Bronchial epithelial cell (primary cell): ENCODE results near the gene PPP2R1B. TPM values are rescaled to one million over a fixed set of nuclear protein-coding genes. Genes with fewer than 3 reads are reported as not detected.
A peak's percentile ranks its signal among the peaks of the same experiment; 100 is the strongest.

Experiments used
- DNase-seq: peaks from one replicate; pipeline ENCODE4 v3.0.0-alpha.2; 2010; ENCODE audit warnings: low read depth
- FAIRE-seq: peaks from 2 replicates; lab custom pipeline; 2011; peaks lifted over from hg19 to GRCh38; lab: Jason Lieb, UNC
- H3K27me3 ChIP-seq: 2 replicates; pipeline ENCODE4 v1.5.1; 2011; ENCODE audit warnings: low read length; ENCODE audit not compliant: control insufficient read depth, insufficient read depth
- H3K36me3 ChIP-seq: 2 replicates; pipeline ENCODE4 v1.5.1; 2011; ENCODE audit warnings: low read length; ENCODE audit not compliant: control insufficient read depth, insufficient read depth
- H3K4me3 ChIP-seq: 2 replicates; pipeline ENCODE4 v1.5.1; 2011; ENCODE audit warnings: mild to moderate bottlenecking, low read depth, low read length, control low read depth
- total RNA-seq: library from RNA; depleted of rRNA; stranded (reverse); fragments of >200 nt; gene quantifications from 2 replicates; pipeline ENCODE4 v1.2.1, GENCODE V29; 2014
- TF ChIP-seq, protein P1 (sequence below): IDR thresholded peaks from 2 replicates; pipeline ENCODE4 v1.5.1; 2011; ENCODE audit warnings: mild to moderate bottlenecking, moderate library complexity, low read length, control low read depth, inconsistent platforms; ENCODE audit not compliant: insufficient read depth, severe bottlenecking

The PPP2R1B gene
- total RNA-seq, 1 donor from 2014 or later: 26.1 TPM

DNA sequence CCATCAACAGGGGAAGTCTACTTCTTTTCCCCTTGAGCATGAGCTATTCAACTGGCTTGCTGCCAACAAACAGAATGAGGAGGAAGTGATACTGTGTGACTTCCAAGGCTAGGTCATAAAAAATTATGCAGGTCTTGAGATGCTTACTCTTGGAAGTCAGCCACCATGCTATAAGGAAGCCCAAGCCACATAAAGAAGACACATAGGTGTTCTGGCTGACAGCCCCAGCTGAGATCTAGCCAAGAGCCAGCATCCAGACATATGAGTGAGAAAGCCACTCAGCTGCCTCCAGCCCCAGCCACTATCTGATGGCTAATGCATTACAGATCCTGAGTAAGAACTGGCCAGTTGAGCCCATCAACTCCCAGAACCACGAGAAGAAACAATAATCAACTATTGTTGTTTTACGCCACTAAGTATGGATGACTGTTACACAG is 31.0 kb upstream of the PPP2R1B start:
- Histone ChIP-seq H3K27me3 (no peaks in the 10 kb centered on the region), H3K36me3 (peaks cover 1% of the 10 kb centered on the region), H3K4me3 (no peak overlapping the region)
- FAIRE-seq (no peak), DNase-seq (peak; percentile 69)
- TF ChIP-seq, protein P1, sequence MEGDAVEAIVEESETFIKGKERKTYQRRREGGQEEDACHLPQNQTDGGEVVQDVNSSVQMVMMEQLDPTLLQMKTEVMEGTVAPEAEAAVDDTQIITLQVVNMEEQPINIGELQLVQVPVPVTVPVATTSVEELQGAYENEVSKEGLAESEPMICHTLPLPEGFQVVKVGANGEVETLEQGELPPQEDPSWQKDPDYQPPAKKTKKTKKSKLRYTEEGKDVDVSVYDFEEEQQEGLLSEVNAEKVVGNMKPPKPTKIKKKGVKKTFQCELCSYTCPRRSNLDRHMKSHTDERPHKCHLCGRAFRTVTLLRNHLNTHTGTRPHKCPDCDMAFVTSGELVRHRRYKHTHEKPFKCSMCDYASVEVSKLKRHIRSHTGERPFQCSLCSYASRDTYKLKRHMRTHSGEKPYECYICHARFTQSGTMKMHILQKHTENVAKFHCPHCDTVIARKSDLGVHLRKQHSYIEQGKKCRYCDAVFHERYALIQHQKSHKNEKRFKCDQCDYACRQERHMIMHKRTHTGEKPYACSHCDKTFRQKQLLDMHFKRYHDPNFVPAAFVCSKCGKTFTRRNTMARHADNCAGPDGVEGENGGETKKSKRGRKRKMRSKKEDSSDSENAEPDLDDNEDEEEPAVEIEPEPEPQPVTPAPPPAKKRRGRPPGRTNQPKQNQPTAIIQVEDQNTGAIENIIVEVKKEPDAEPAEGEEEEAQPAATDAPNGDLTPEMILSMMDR: no peak

GRCh38 chr11:111796696-111797095 is 30.5 kb upstream of the PPP2R1B start:
- Histone ChIP-seq H3K36me3 (peaks cover 1% of the 10 kb centered on the region), H3K4me3 (no peak overlapping the region), H3K27me3 (no peaks in the 10 kb centered on the region)
- TF ChIP-seq, protein P1: no peak
- DNase-seq (no peak), FAIRE-seq (no peak)

DNA sequence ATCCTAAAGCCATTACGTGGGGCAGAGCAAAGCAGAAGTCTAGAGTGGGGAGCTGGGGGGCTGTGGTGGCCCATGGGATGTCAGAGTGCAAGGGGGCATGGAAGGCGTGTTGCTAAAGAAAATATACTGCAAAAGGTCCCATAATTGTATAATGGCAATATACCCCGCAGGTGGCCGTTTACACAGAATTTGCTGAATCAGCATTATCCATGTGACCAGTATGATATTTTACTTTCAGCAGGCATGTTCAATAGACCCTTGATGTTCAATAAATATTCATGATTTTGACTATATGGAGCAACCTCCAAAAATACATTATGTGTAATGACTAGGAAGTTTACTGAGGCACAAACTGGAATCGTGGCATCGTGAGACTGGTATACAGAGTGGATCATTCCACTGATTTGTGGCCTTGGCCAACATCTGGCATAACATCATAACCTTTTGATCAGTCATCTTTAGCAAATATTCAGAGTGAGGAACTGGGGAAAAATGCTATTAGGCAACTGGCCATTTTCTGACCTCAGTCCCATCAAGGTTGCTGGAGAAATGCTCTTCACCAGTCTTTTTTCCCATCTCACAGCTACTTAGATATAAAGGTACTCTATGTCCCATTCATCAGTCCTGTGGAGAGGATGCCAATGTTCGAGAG is 29.3 kb upstream of the PPP2R1B start:
- Histone ChIP-seq H3K36me3 (peaks cover 1% of the 10 kb centered on the region), H3K27me3 (no peaks in the 10 kb centered on the region), H3K4me3 (no peak overlapping the region)
- DNase-seq (peak; percentile 11), FAIRE-seq (no peak)
- TF ChIP-seq, protein P1: no peak

GRCh38 chr11:111793863-111794262 is 27.7 kb upstream of the PPP2R1B start:
- Histone ChIP-seq H3K36me3 (peaks cover 1% of the 10 kb centered on the region), H3K27me3 (no peaks in the 10 kb centered on the region), H3K4me3 (no peak overlapping the region)
- FAIRE-seq: no peak
- TF ChIP-seq, protein P1: no peak
- DNase-seq: peak; percentile 71

DNA sequence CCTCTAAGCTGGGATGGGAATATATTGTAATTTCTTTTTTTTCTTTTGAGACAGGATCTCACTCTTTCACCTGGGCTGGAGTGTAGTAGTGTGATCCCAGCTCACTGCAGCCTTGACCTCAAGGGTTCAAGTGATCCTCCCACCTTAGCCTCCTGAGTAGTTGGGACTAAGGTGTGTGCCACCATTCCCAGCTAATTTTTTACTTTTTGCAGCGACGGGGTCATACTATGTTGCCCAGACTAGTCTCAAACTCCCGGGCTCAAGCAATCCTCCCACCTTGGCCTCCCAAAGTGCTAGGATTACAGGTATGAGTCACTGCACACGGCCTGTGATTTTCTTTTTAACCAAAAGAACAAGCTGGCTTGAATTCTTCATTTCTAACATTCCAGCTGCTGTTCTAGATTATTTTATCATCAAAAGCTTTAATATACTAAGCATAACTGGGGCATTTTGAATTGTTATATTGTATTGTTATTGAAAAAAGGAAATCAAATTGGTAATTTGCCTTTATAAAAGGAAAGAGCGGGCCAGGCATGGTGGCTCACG is 26.8 kb upstream of the PPP2R1B start:
- Histone ChIP-seq H3K4me3 (no peak overlapping the region), H3K36me3 (no peaks in the 10 kb centered on the region), H3K27me3 (no peaks in the 10 kb centered on the region)
- no peak for FAIRE-seq
- DNase-seq: no peak
- TF ChIP-seq, protein P1: no peak
